NCI-H2196 treated with DMSO at 0.1 percent for 48 hours (cell line): Measurements from ENCODE around the gene LSR.
"Not testable (repeated sequence)": the region's sequence is repeated elsewhere in the genome, so short reads cannot be mapped to it uniquely, and the experiment has no call there.

ENCODE experiments used
- DNase-seq: peaks from one replicate; lab custom pipeline; 2025; ENCODE audit not compliant: unreplicated experiment; lab: John Stamatoyannopoulos, UW

The LSR gene

DNA sequence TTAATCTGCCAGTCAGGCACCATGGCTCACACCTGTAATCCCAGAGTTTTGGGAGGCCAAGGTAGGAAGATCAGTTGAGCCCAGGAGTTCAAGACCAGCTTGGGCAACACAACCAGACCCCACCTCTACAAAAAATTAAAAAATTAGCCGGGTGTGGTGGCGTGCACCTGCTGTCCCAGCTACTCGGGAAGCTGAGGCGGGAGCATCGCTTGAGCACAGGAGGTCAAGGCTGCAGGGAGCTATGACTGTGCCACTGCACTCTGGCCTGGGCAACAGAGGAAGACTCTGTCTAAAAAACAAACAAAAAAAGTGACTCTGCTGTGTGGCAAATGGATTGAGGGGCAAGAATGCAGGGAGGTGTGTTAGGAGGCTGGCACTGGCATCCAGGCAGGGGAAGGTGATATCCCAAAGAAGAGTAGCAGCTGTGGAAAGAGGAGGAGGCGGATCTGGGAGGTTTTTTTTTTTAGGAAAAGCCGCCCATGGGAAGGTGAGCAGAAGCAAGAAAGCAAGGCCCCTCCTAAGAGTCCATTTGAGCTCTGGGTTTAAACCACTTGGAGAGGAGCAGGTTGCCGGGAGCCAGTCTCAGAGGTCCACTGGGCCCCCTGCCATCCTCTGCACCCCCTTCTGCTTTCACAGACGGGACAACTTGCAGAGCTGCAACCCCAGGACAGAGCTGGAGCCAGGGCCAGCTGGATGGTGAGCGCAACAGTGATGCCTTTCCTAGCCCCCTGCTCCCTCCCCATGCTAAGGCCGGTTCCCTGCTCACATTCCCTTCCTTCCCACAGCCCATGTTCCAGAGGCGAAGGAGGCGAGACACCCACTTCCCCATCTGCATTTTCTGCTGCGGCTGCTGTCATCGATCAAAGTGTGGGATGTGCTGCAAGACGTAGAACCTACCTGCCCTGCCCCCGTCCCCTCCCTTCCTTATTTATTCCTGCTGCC is 35.6 kb downstream of the LSR start:
- DNase-seq: no peak

GRCh38 chr19:35285095-35285449 is 36.3 kb downstream of the LSR start:
- no peak for DNase-seq

- DNase-seq: not testable (repeated sequence)
Observed at GRCh38 chr19:35285465-35285864, 36.7 kb downstream of the LSR start.

DNA sequence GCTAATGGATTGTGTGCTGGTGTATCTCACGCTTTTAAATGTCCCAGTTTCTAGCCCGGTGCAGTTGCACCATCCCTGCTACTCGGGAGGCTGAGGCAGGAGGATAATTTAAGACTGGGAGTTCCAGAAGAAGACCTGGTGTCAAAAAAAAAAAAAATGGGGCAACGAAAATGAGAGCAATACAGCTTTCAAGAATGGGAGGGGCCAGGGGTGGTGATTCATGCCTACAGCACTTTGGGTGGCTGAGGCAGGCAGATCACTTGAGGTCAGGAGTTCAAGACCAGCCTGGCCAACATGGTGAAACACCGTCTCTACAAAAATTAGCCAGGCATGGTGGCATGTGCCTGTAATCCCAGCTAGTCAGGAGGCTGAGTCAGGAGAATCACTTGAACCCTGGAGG is 37.3 kb downstream of the LSR start:
- not testable (repeated sequence) for DNase-seq

DNA sequence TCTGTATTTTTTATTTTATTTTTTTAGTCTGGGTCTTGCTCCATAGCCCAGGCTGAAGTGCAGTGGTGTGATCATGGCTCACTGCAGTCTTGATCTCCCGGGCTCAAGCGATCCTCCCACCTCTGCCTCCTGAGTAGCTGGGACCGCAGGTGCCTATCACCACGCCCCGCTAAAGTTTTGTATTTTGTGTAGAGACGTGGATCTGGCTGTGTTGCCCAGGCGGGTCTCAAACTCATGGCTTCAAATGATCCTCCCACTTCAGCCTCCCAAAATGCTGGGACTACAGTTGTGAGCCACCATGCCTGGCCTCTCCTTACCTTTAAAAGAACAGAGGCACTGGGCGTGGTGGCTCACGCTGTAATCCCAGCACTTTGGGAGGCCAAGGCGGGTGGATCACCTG is 38.9 kb downstream of the LSR start:
- no peak for DNase-seq

- DNase-seq: no peak
Observed at GRCh38 chr19:35288331-35288730, 39.5 kb downstream of the LSR start.

DNA sequence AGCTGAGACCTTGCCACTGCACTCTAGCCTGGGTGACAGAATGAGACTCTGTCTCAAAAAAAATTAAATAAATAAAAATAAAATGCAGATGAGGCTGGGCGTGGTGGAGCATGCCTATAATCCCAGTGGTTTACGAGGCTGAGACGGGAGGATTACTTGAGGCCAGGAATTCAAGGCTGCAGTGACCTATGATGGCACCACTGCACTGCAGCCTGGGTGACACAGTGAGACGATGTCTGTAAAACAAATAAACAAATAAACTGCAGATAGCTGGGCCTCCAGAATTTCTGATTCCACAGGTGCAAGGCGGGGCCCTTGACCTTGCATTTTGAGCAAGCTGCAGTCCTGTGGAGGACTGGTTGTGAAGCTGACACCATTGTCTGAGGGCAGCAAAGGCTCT is 40.1 kb downstream of the LSR start:
- no peak for DNase-seq

DNA sequence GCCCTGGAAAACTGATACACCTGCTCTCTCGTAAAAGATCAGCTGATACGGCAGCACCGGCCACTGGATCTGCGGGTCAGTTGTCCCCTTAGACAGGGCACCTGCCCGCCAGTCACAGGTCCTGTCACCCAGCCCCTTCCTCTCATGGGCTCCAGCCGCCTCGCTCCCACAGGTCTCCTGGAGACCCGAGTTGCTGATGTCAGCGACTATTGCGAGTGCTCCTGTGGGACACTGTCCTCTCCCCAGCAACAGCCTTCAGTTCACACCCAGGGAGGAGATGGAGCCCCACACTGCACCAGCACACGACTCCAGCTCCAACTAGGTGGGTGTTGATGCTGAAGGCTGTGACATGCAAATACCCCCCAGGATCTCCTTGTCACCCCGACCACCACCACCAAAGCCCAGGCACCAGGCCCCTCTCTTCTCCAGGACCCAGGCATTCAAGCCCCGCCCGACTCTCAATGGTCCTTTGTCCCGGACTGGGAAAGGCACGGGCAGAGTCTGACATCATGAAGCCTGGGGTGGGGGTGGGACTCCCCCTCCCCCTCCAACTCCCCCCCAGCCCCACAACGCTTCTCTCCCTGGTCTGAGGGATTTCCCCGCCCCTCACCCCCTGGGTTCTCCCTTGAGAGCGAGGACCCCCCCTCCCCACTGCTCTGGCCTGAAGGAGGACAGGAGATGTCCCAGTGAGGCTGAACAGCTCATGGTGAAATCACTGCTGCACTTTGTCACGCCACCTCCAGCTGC is 41.8 kb downstream of the LSR start:
- DNase-seq: no peak

- DNase-seq: no peak
Observed at GRCh38 chr19:35291259-35291658, 42.5 kb downstream of the LSR start.

DNA sequence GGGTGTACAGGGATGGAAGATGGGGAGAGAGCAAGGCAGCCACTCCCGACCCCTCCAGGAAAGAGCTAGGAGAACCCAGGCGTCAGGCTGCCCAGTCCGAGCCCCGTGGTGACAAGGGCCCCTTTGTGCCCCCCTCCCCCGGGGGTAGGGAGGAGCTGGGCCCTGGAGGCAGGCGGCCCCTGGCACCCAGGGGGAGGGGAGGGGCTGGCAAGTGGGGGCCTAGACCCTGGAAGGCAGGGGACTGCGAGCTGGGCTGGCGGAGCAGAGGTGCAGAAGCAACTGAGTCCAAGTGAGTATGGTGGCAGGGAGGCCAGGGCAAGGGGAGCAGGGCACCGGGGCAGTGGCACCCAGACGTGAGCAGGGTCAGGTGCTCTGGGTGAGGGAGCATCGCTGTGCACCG is 43.1 kb downstream of the LSR start, which contains the start of gene MAG:
MAG (plus strand) TSS at position 246 of the 400 bp plus-strand sequence. CDS start 3,248 bp downstream, outside the sequence.
- DNase-seq: no peak

DNA sequence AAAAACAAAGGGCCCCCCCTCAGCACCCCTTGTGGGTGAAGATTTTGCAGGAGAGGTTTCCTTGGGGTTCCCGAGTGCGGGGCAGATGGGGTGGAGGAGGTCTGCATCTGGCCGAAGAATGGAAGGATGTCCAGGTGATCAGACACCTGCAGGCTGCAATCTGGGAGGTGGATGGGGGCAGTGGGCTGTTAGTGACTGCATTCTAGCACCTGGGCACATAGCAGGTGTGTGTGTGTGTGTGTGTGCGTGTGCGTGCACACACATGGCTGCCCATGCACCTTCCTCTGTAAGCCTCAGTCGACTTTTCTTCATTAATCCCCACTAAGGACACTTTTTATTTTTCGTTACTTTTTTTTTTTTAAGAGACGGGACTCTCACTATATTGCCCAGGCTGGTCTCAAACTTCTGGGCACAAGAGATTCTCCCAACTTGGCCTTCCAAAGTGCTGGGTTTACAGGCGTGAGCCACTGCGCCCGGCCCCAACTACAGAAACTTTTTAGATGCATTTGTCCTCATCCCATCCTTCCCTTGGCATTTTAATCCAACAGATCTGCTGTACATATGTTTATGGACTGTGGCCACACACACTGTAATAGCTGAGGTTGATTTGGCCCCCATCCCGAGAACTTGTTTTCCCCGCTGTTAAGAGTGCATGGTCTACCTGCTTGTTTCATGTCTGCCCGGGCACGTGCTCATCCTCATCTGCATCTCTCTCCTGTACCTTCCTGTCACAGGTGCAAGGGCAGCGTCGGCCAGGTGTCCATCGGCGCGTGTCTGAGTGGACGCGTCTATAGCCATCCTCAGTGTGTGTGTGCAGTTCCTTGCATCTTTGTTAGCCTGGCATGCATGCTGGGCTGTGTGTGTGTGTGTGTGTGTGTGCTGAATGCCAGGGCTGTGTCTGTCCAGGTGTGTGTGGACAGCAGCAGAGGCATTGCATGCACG is 43.9 kb downstream of the LSR start:
- no peak for DNase-seq

GRCh38 chr19:35293363-35293739 is 44.5 kb downstream of the LSR start:
- no peak for DNase-seq

GRCh38 chr19:35293808-35294207 is 45.0 kb downstream of the LSR start:
- DNase-seq: no peak

GRCh38 chr19:35294328-35294727 is 45.5 kb downstream of the LSR start:
- no peak for DNase-seq

- DNase-seq: no peak
Observed at GRCh38 chr19:35294859-35295791, 46.3 kb downstream of the LSR start.

DNA sequence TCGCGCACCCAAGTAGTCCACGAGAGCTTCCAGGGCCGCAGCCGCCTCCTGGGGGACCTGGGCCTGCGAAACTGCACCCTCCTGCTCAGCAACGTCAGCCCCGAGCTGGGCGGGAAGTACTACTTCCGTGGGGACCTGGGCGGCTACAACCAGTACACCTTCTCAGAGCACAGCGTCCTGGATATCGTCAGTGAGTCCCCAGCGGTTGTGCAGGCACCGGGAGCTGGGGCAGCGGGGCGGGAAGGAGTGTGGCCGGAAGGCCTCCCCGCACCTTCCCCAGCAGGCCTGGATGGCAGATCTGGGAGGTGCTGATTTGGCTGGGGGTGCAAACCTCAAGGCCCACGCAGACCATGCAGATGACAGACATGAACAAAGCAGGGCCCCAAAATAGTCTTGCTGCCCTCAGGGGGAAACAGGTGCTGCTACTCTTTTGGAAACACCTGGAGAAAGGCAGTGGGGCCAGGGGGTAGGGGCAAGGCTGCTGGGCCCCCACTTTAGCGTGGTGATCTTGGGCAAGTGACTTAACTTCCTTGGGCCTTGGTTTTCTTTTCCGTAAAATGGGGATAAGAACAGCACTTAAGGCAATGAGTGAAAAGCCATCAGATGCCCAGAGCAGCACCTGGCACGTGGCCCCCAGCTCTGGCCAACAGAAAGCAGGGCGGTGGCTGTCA is 47.1 kb downstream of the LSR start:
- no peak for DNase-seq

DNA sequence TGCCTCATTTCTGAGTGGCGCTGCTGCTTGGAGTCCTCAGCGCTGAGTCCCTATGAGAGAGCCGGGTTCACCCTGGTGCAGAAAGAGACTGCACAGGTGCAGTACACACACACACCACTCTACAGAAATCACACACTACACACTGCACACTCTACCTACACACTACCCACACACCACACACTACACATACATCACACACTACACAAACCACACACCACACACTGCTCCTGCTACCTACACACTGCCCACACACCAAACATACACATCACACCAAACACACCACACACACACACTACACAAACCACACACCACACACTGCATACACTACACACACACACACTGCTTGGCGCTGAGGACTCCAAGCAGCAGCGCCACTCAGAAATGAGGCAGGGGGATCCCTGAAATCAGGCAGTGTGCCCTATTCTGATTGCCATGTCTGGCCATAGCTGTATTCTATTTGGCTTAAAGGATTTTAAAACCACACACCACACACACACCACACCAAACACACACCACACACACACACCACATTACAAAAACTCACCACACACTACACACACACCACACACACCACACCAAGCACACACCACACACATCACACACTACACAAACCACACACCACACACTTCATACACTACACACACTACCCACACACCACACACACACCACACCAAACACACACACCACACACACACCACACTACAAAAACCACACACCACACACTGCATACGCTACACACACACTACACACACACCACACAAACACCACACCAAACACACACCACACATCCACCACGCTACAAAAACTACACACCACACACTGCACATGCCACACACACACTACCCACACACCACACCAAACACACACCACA is 48.1 kb downstream of the LSR start:
- no peak for DNase-seq

DNA sequence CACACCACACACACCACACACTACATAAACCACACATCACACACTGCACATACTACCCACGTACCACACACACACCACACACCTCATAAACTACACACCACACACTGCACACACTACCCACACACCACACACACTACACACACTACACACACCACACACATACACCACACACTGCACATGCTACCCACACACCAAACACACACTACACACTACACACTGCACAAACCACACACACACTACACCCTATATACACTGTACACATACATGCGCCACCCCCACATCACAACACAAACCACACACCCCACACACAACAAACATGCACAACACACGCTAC is 48.7 kb downstream of the LSR start:
- DNase-seq: no peak

- DNase-seq: no peak
Observed at GRCh38 chr19:35297922-35298321, 49.1 kb downstream of the LSR start.
